T-cell (primary cell): Measurements from ENCODE around the gene STK31. TPM values are rescaled to one million over a fixed set of nuclear protein-coding genes. Genes with fewer than 3 reads are reported as not detected.
"Not testable (repeated sequence)": the region's sequence is repeated elsewhere in the genome, so short reads cannot be mapped to it uniquely, and the experiment has no call there.

Experiments
- ATAC-seq, 4 experiments: fragments of 200-7000 bp in 3 of 4; fragments of 150-1000 bp in 1 of 4; cut with Tn5 transposase; replicated peaks in 1 of 4; 1 replicate in 3 of 4; 2 replicates in 1 of 4; pipeline ENCODE4 v1.10.0; 2021; ENCODE audit warnings: moderate library complexity in 3 of 4, mild to moderate bottlenecking in 2 of 4, moderate number of reproducible peaks in 1 of 4
- CTCF ChIA-PET, 2 donors: fragments of 300-600 bp; sonication (Branson Sonifier 250); formaldehyde crosslinking; loops; one replicate each; lab custom pipeline; 2022; ENCODE audit warnings: antibody characterized with exemption in 2 of 2; lab: Charles Lee
- POLR2A ChIA-PET, 2 donors: fragments of 300-600 bp; sonication (Branson Sonifier 250); formaldehyde crosslinking; loops; one replicate each; lab custom pipeline; 2022; ENCODE audit warnings: antibody characterized with exemption in 2 of 2; lab: Charles Lee
- DNase-seq, 35 experiments: peaks; one replicate each; pipeline versions ENCODE4 v3.0.0 to v3.0.0-alpha.2; 2013 to 2023
- H3K27ac ChIP-seq: one replicate; pipeline ENCODE4 v1.5.1; 2013; ENCODE audit warnings: low read length
- H3K27me3 ChIP-seq, 2 experiments: replicated peaks in 1 of 2; 1 replicate in 1 of 2; 2 replicates in 1 of 2; pipeline versions ENCODE4 v1.6.1 to v1.7.0; 2013; ENCODE audit warnings: low read length in 1 of 2, mixed read lengths in 1 of 2; ENCODE audit not compliant: control insufficient read depth in 2 of 2, insufficient read depth in 2 of 2; ENCODE audit errors: extremely low read depth in 1 of 2
- H3K36me3 ChIP-seq, 2 donors: 1 replicate in 1 of 2; 2 replicates in 1 of 2; pipeline versions ENCODE4 v1.6.1 to v1.7.0; 2013; ENCODE audit warnings: low read length in 1 of 2; ENCODE audit not compliant: control insufficient read depth in 2 of 2, insufficient read depth in 1 of 2; ENCODE audit errors: extremely low read depth in 1 of 2
- H3K4me1 ChIP-seq, 2 experiments: 1 replicate in 1 of 2; 2 replicates in 1 of 2; pipeline versions ENCODE4 v1.6.1 to v1.7.0; 2013; ENCODE audit warnings: low read length in 2 of 2, mixed read lengths in 1 of 2; ENCODE audit not compliant: insufficient read depth in 2 of 2, control insufficient read depth in 1 of 2; ENCODE audit errors: extremely low read depth in 1 of 2
- H3K4me3 ChIP-seq, 2 donors: 1 replicate in 1 of 2; 2 replicates in 1 of 2; pipeline versions ENCODE4 v1.5.1 to v1.7.0; 2013; ENCODE audit warnings: mild to moderate bottlenecking in 2 of 2, low read length in 1 of 2, moderate library complexity in 1 of 2; ENCODE audit not compliant: control insufficient read depth in 1 of 2; ENCODE audit errors: extremely low read depth in 1 of 2
- H3K9me3 ChIP-seq: 2 replicates; pipeline ENCODE4 v1.7.0; 2013
- H3K27ac Mint-ChIP-seq, 2 donors: one replicate each; pipeline ENCODE4 v1.8.0; 2020 to 2021; ENCODE audit warnings: mild to moderate bottlenecking in 2 of 2, mixed read lengths in 2 of 2
- H3K27me3 Mint-ChIP-seq, 2 donors: one replicate each; pipeline ENCODE4 v1.8.0; 2021 to 2022; ENCODE audit warnings: mixed read lengths in 2 of 2
- H3K36me3 Mint-ChIP-seq: one replicate; pipeline ENCODE4 v1.8.0; 2021; ENCODE audit warnings: mixed read lengths
- H3K4me1 Mint-ChIP-seq, 3 donors: one replicate each; pipeline ENCODE4 v1.8.0; 2020 to 2022; ENCODE audit warnings: mixed read lengths in 3 of 3, mild to moderate bottlenecking in 1 of 3
- H3K4me3 Mint-ChIP-seq, 3 donors: one replicate each; pipeline ENCODE4 v1.8.0; 2020 to 2022; ENCODE audit warnings: mild to moderate bottlenecking in 3 of 3, mixed read lengths in 3 of 3, moderate library complexity in 3 of 3
- H3K9me3 Mint-ChIP-seq, 3 donors: one replicate each; pipeline ENCODE4 v1.8.0; 2020 to 2022; ENCODE audit warnings: mixed read lengths in 3 of 3
- WGBS: methylation state at CpG from one replicate; pipeline ENCODE4 v1.1.5; 2013; ENCODE audit warnings: missing lambda C conversion rate; ENCODE audit not compliant: insufficient coverage; 5-methylcytosine and 5-hydroxymethylcytosine counted together
- total RNA-seq, 35 experiments: library from RNA in 6 of 35; stranded (reverse) in 6 of 35; fragments of 120-200 nt in 1 of 35; gene quantifications; one replicate each; pipeline versions ENCODE4 v1.2.1 to v1.2.4 and lab custom pipeline; 2013 to 2026

Gene STK31
- total RNA-seq, 5 donors from 2014 or later (not counting 1 experiment from before 2014, with no cell fraction given), result 0.25 to 0.83 (median 0.30) TPM

- H3K27ac Mint-ChIP-seq, DNase-seq, H3K36me3 Mint-ChIP-seq, H3K9me3 Mint-ChIP-seq, H3K27ac ChIP-seq, H3K4me1 Mint-ChIP-seq, H3K36me3 ChIP-seq, H3K27me3 ChIP-seq, H3K4me3 Mint-ChIP-seq, H3K4me1 ChIP-seq, H3K9me3 ChIP-seq, ATAC-seq, H3K4me3 ChIP-seq, CTCF ChIA-PET: not testable (repeated sequence)
- POLR2A ChIA-PET, result interaction anchor here in 1 of 2 donors (0.6 kb wide), 1 partner anchor 616 kb away, joined by 3 read pairs; no protein-coding TSS in a partner anchor
- H3K27me3 Mint-ChIP-seq, result peaks cover 9 to 28% of the 10 kb centered on the region in 2 donors
- no CpG with 5 or more reads among the region's 3 CpGs for WGBS
These were observed 166.5 kb downstream of the STK31 start for GRCh38 chr7:23876526-23876925.

Other genes starting within 250 kb of the STK31 start
- gene IGF2BP3, start 239.7 kb upstream of the STK31 start, total RNA-seq, result 1 to 10 TPM in 1 of 5 donors, under 1 TPM in 3, not detected in 1; 0.46 to 1.9 (median 0.55) TPM
- 100 to 1,000 TPM; 105 to 246 (median 119) TPM for gene TRA2A, start 178.2 kb upstream of the STK31 start, total RNA-seq
- 10 to 100 TPM; 10.4 to 15.6 (median 11.1) TPM for gene CCDC126, start 112.8 kb upstream of the STK31 start, total RNA-seq
- gene FAM221A, start 30.0 kb upstream of the STK31 start, total RNA-seq, result 1 to 10 TPM; 5.3 to 7.8 (median 6.3) TPM